Activated CD8-positive, alpha-beta memory T cell treated with anti-CD3 and anti-CD28 coated beads, Interleukin-2, amount 10 ng/mL, durations not matched to agents 7 days and 5 days (primary cell): ENCODE measurements around the gene NFIB. TPM values are rescaled to one million over a fixed set of nuclear protein-coding genes. Genes with fewer than 3 reads are reported as not detected.

Experiments used
- ATAC-seq: fragments of 150-1000 bp; cut with Tn5 transposase; one replicate; pipeline ENCODE4 v1.10.0; 2021; ENCODE audit warnings: moderate library complexity
- CTCF ChIA-PET: fragments of 350-600 bp; sonication (Branson Sonifier 250); formaldehyde crosslinking; loops from one replicate; lab custom pipeline; 2021; ENCODE audit warnings: antibody characterized with exemption; lab: Charles Lee
- DNase-seq: peaks from one replicate; pipeline ENCODE4 v3.0.0-alpha.2; 2020
- H3K27ac Mint-ChIP-seq: one replicate; pipeline ENCODE4 v1.8.0; 2021; ENCODE audit warnings: mild to moderate bottlenecking, mixed read lengths
- H3K27me3 Mint-ChIP-seq: one replicate; pipeline ENCODE4 v1.8.0; 2021; ENCODE audit warnings: mixed read lengths
- H3K36me3 Mint-ChIP-seq: one replicate; pipeline ENCODE4 v1.8.0; 2021; ENCODE audit warnings: mild to moderate bottlenecking, mixed read lengths
- H3K4me1 Mint-ChIP-seq: one replicate; pipeline ENCODE4 v1.8.0; 2021; ENCODE audit warnings: mixed read lengths
- H3K4me3 Mint-ChIP-seq: one replicate; pipeline ENCODE4 v1.8.0; 2021; ENCODE audit warnings: mild to moderate bottlenecking, moderate library complexity, mixed read lengths
- H3K9me3 Mint-ChIP-seq: one replicate; pipeline ENCODE4 v1.8.0; 2022; ENCODE audit warnings: low read depth, mixed read lengths
- total RNA-seq, 2 experiments: library from RNA; stranded (reverse); gene quantifications; one replicate each; pipeline ENCODE4 v1.2.3, GENCODE V29; 2021

Gene NFIB
- total RNA-seq, 2 experiments from 2014 or later = not detected

DNA sequence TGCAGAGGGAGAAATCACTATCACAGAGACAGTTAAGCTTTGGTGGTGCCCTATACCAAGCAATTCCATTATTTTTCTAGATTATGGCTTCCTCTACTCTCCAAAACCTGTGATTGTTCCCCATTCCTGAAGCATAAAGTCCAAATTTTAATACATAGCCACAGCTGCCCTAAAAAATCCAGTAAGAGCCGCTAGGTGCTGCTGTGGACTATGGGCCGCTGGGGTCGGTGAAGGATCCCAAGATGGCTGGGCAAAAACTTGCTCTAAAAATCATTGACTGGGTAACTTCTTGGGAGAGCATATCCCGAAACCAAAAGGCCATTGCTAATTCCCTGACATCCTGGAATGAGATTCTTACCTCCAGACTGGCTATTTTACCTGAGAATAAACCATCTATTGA lies 245.3 kb downstream of the NFIB start:
- DNase-seq (no peak), ATAC-seq (no peak)
- Mint-ChIP-seq H3K27me3 (no peaks in the 10 kb centered on the region), H3K36me3 (no peaks in the 10 kb centered on the region), H3K4me3 (no peak overlapping the region), H3K9me3 (peaks cover 3% of the 10 kb centered on the region), H3K4me1 (no peaks in the 10 kb centered on the region), H3K27ac (no peak overlapping the region)
- CTCF ChIA-PET = no interaction called here

DNA sequence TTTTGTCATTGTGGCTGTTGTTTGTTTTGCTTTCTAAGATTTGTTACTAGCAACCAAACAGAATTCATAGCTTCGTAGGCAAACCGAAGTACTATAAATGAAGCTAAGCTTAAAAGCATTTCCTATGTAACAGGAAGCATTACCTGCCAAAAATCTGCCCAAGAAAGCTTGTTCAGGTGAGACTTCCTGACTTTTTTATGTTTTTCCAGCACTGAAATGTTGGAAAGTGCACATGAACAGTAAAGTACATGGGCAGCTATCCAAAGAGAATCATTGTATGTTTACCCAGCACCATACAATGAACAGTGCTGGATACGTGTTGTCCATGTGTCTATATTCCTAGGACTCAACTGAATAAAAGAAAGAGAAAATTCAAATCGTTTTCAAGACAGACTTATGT lies 247.1 kb downstream of the NFIB start:
- no peak overlapping the region for H3K4me3 Mint-ChIP-seq
- H3K4me1 Mint-ChIP-seq = no peaks in the 10 kb centered on the region
- CTCF ChIA-PET = interaction anchor here (0.7 kb wide), 1 partner anchor 803 kb away, joined by 3 read pairs; no protein-coding TSS in a partner anchor
- no peaks in the 10 kb centered on the region for H3K27me3 Mint-ChIP-seq
- no peaks in the 10 kb centered on the region for H3K36me3 Mint-ChIP-seq
- DNase-seq (no peak), ATAC-seq (no peak)
- peaks cover 3% of the 10 kb centered on the region for H3K9me3 Mint-ChIP-seq
- no peak overlapping the region for H3K27ac Mint-ChIP-seq

DNA sequence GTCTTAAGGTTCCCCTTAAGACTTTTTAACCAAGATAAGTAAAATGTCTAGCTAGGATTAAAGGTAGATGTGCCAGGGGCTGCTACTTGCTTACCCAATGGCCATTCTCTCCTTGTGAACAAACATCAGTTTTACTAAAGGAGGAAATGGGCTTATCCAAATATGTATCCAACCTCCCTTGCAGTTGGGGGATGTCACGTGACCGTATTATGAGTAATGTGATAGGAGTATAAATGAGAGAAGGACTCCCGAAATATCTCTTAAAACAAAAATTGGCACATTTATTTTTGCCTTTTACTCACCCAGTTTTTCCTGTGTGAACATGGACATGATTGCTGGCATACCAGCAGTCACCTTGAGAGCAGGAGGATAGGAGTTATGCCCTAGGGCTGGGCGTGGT lies 247.9 kb downstream of the NFIB start:
- Mint-ChIP-seq H3K27me3 (no peaks in the 10 kb centered on the region), H3K36me3 (no peaks in the 10 kb centered on the region), H3K9me3 (peaks cover 3% of the 10 kb centered on the region), H3K4me1 (no peaks in the 10 kb centered on the region), H3K27ac (no peak overlapping the region), H3K4me3 (no peak overlapping the region)
- CTCF ChIA-PET = interaction anchor here (0.7 kb wide), 1 partner anchor 803 kb away, joined by 3 read pairs; no protein-coding TSS in a partner anchor
- DNase-seq (no peak), ATAC-seq (no peak)

DNA sequence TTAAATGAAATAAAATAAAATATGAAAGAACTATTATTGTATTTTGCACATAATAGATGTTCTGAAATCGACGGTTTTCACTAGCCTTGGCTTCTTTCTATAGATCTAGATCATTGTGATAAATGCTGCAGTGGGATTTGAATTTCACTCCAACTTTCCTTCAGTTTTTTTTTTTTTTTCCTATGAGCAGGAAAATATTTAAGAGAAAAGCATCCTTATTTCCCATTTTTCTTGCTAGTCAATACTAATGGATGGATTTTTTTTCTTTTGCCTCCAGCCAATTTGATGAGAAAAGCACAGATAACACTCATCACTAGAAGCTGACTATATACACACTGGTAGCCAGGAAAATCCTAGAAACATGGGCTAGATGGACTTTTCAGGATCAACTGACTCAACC lies 249.0 kb downstream of the NFIB start:
- no peak overlapping the region for H3K4me3 Mint-ChIP-seq
- no peaks in the 10 kb centered on the region for H3K4me1 Mint-ChIP-seq
- H3K27ac Mint-ChIP-seq = no peak overlapping the region
- H3K9me3 Mint-ChIP-seq = peaks cover 3% of the 10 kb centered on the region
- DNase-seq (no peak), ATAC-seq (no peak)
- CTCF ChIA-PET = no interaction called here
- no peaks in the 10 kb centered on the region for H3K36me3 Mint-ChIP-seq
- no peaks in the 10 kb centered on the region for H3K27me3 Mint-ChIP-seq

GRCh38 chr9:14063756-14064155 lies 250.2 kb downstream of the NFIB start:
- Mint-ChIP-seq H3K4me3 (no peak overlapping the region), H3K36me3 (no peaks in the 10 kb centered on the region), H3K27me3 (no peaks in the 10 kb centered on the region), H3K4me1 (no peaks in the 10 kb centered on the region), H3K27ac (no peak overlapping the region), H3K9me3 (no peaks in the 10 kb centered on the region)
- DNase-seq = no peak
- ATAC-seq = no peak
- CTCF ChIA-PET = no interaction called here

DNA sequence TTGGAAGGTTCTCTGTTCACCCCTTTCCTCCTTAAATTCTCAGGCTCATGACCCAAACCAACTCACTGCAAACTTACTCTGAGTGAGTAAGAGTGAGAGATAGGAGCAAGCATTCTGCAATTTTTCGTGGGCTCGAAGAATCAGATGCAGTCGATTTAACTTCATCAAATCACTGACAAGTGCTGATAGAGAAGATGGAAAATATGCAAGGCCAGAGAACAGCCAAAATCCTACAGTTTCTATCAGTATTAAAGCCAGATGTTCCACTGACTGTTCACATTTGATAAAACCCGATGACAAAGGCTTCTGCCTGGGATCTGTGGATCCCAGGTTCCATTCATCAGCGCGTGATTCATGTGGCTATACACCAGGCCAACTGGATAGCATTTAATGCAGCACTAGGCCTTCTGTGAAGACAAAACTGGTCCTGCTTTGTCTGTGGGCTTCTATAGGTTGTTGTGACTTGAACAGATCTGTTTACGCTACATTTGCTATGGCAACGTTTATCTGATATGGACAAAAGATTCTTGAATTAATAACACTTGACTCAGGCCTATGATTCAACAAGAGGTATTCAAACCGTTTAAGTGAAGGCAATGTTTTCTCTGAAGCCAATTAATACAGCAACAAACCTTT lies 251.2 kb downstream of the NFIB start:
- CTCF ChIA-PET = no interaction called here

DNA sequence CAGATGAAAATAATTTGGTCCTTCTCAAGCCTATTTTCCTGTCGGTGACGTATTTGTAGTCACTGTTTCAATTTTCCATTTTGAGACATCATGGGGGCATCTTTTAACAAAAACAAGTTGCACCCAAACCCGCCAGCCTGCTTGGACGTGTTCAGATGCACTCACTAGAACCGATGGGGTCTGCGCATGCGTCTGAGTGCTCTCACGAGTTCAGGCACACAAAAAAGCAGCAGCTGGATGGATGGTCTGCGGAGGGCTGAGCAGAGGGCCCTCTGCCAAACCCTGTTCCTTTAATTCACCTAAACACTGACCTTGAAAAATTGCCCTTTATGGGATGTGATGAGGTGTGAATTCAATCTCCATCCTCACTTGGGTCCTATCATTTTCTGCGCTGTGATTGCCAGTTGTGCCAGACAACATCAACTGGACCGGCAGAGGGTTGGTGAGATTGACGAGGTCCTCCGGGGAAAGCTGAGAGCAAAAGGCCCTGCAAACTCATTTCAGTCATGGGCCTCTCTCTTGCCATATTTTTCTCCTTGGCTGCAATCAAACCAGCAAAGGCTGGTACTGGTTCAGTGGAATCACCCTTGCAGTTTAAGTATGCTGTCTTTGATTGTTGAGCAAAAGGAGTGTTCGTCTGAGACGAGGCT lies 251.9 kb downstream of the NFIB start:
- ATAC-seq = no peak
- H3K36me3 Mint-ChIP-seq = no peaks in the 10 kb centered on the region
- no peak overlapping the region for H3K27ac Mint-ChIP-seq
- no peaks in the 10 kb centered on the region for H3K27me3 Mint-ChIP-seq
- no peak for DNase-seq
- CTCF ChIA-PET = no interaction called here
- H3K4me3 Mint-ChIP-seq = no peak overlapping the region
- H3K9me3 Mint-ChIP-seq = peaks cover 2% of the 10 kb centered on the region
- no peaks in the 10 kb centered on the region for H3K4me1 Mint-ChIP-seq

More for the DNA sequence above, 251.2 kb downstream of the NFIB start:
- ATAC-seq (no peak), DNase-seq (no peak)
- Mint-ChIP-seq H3K36me3 (no peaks in the 10 kb centered on the region), H3K27ac (no peak overlapping the region), H3K27me3 (no peaks in the 10 kb centered on the region), H3K4me1 (no peaks in the 10 kb centered on the region), H3K9me3 (no peaks in the 10 kb centered on the region), H3K4me3 (no peak overlapping the region)

DNA sequence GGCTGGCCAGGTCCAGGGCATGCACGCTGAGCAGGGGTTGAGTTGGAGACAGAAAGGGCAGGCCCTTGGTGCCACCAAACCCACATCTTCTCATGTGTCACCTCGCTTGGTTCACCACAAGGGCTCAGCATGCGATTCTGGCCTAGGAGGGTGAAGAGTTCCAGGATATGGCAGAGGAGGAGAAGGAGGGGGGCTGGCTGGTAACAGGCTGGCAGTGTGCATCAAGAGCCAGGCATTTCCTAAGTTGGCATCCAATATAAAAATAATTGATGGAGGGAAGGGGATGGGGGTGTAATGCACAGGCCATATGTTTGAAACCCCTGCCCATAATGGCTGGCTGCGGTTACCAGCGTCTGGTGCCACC lies 255.6 kb downstream of the NFIB start:
- H3K9me3 Mint-ChIP-seq = peaks cover 2% of the 10 kb centered on the region
- H3K4me1 Mint-ChIP-seq = no peaks in the 10 kb centered on the region
- no peak for DNase-seq
- CTCF ChIA-PET = no interaction called here
- no peaks in the 10 kb centered on the region for H3K27me3 Mint-ChIP-seq
- ATAC-seq = no peak
- H3K36me3 Mint-ChIP-seq = no peaks in the 10 kb centered on the region
- H3K27ac Mint-ChIP-seq = no peak overlapping the region
- no peak overlapping the region for H3K4me3 Mint-ChIP-seq

DNA sequence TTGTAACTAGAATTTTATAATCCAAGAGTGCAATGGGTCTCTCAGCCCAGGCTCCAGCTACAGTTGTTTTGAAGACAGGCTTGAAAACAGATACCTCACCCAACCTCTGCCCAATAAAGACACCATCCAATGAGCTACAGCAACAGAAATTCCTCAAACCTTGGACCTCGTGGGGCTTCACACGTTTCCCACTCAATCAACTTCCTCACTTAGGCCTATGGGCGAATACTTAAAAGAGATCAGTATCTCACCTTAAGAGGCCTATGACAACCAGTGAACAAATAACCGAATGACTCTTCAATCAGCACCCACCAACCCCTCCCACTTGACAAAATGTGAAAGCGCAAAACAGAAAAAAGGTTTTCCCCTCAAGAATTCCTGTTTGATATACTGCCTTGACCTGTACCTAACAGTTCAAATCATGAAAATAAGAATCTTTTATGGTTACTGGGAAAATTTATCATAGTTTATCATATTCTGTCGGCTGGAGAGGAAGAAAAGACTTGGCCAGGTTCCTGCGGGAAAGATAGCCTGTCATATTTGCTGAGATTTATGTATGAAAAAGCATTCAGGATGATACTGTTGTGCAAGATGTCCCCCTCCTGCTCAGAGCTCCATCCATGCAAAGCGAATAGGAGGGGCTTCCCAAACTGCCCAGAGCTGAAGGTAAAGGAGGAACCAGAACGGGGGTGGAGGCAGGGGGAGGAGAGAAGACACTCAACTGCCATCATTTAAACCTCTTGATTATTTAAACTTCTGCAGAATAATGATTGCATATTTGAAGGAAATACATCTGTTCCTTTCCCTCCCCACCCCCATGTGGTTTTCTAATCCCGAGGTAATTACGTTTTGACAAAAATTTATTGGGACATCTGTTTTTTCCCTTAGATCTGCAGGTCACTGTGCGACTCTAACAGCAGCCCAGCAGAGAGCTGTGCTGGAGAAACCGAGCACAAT lies 256.3 kb downstream of the NFIB start:
- Mint-ChIP-seq H3K36me3 (no peaks in the 10 kb centered on the region), H3K27ac (no peak overlapping the region), H3K4me1 (no peaks in the 10 kb centered on the region), H3K27me3 (no peaks in the 10 kb centered on the region), H3K9me3 (peaks cover 2% of the 10 kb centered on the region), H3K4me3 (no peak overlapping the region)
- no peak for ATAC-seq
- DNase-seq = no peak
- CTCF ChIA-PET = no interaction called here

DNA sequence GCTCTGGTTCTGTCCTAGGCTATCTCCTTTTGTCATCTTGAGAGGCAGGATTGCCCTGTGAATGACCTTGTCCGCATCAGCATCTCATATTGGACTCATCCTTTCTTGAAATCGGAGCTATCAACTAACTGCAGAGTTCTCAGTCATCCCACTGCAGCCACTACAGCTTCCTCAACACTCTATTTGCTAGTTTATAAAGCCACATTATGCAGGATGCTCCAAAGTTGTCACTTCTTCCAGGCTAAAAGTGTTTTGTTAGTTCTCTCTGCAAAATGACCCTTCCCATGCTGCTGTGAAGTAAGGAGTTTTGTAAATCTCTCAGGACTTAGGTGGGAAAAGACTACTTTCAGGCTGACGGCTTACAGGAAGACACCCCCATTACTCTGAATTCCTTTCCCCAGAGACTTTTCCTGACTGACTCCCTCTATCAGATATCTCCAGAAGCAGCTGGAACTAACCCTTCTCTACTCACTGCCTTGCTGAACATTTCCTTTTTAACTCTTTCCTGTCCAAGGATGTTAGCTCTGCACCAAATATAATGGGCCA lies 257.6 kb downstream of the NFIB start:
- no peak for ATAC-seq
- Mint-ChIP-seq H3K27me3 (no peaks in the 10 kb centered on the region), H3K4me1 (no peaks in the 10 kb centered on the region), H3K9me3 (peaks cover 2% of the 10 kb centered on the region), H3K4me3 (no peak overlapping the region), H3K36me3 (no peaks in the 10 kb centered on the region), H3K27ac (no peak overlapping the region)
- DNase-seq = no peak
- CTCF ChIA-PET = no interaction called here

DNA sequence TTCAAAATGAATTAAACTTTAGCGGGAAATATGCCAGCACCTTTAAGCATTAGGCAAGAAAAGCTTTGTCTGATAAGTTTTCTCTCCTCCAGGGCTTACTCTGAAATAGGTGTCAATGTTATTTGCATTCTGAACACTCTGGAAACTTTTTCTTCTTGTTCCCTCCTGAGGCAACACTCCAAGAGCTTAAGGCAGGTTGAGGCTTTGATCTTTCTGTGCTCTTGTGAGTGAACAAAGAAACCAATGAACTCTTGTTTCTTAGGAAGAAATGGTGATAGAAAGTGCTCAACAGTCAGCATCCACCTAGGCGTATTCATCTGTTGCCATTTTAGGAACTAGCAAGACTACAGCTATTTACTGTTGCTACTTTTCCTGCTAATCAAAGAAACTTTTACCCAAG lies 259.8 kb downstream of the NFIB start:
- H3K27ac Mint-ChIP-seq = no peak overlapping the region
- DNase-seq (no peak), ATAC-seq (no peak)
- H3K9me3 Mint-ChIP-seq = peaks cover 2% of the 10 kb centered on the region
- CTCF ChIA-PET = interaction anchor here (1.2 kb wide), 1 partner anchor 20 kb away, joined by 3 read pairs; no protein-coding TSS in a partner anchor
- H3K4me3 Mint-ChIP-seq = no peak overlapping the region
- H3K27me3 Mint-ChIP-seq = no peaks in the 10 kb centered on the region
- H3K4me1 Mint-ChIP-seq = no peaks in the 10 kb centered on the region
- no peaks in the 10 kb centered on the region for H3K36me3 Mint-ChIP-seq

GRCh38 chr9:14052359-14052758 lies 261.6 kb downstream of the NFIB start:
- H3K27me3 Mint-ChIP-seq = no peaks in the 10 kb centered on the region
- no peak overlapping the region for H3K27ac Mint-ChIP-seq
- ATAC-seq (no peak), DNase-seq (no peak)
- no peaks in the 10 kb centered on the region for H3K4me1 Mint-ChIP-seq
- CTCF ChIA-PET = no interaction called here
- no peak overlapping the region for H3K4me3 Mint-ChIP-seq
- no peaks in the 10 kb centered on the region for H3K36me3 Mint-ChIP-seq
- H3K9me3 Mint-ChIP-seq = peaks cover under 1% of the 10 kb centered on the region

DNA sequence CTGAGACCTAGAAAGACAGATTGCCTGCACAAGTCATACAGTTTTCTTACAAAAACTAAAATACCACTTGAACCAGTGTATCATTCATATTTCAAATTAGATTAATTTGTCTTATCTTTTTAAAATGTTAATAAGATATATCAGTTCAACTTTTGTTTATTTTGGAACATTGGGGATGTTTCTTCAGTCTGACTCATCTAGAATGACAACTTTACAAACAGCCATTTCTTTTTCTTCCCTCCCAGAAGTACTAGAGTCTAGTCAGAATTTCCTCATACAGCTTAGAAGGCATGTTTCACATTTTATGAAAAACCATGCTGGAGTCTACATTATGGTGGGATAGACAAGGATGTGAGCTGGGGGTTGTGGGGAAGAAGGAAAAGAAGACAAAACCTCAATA lies 262.5 kb downstream of the NFIB start:
- no peaks in the 10 kb centered on the region for H3K36me3 Mint-ChIP-seq
- CTCF ChIA-PET = no interaction called here
- ATAC-seq (no peak), DNase-seq (no peak)
- H3K27ac Mint-ChIP-seq = no peak overlapping the region
- no peaks in the 10 kb centered on the region for H3K4me1 Mint-ChIP-seq
- no peaks in the 10 kb centered on the region for H3K27me3 Mint-ChIP-seq
- no peaks in the 10 kb centered on the region for H3K9me3 Mint-ChIP-seq
- H3K4me3 Mint-ChIP-seq = no peak overlapping the region
